GM21526 (cell line): ENCODE measurements around the gene PRKCSH.
"Not testable (repeated sequence)": the region's sequence is repeated elsewhere in the genome, so short reads cannot be mapped to it uniquely, and the experiment has no call there.

Experiments
- ATAC-seq: cut with Tn5 transposase; IDR thresholded peaks from one replicate; pipeline ENCODE4 v1.9.1; 2021; ENCODE audit warnings: moderate library complexity; ENCODE audit not compliant: unreplicated experiment, low FRiP score

PRKCSH gene

GRCh38 chr19:11448410-11448809 lies 13.0 kb downstream of the PRKCSH start:
- ATAC-seq, result no peak

- ATAC-seq, result no peak
Measured at GRCh38 chr19:11448923-11449554, 13.6 kb downstream of the PRKCSH start.

- ATAC-seq, result no peak
Measured at GRCh38 chr19:11450570-11451326, 15.3 kb downstream of the PRKCSH start.

GRCh38 chr19:11451327-11451870 lies 16.0 kb downstream of the PRKCSH start:
- ATAC-seq, result no peak

- ATAC-seq, result no peak
Measured at GRCh38 chr19:11451871-11452619, 16.6 kb downstream of the PRKCSH start.

- ATAC-seq, result no peak
Measured at GRCh38 chr19:11452620-11453310, 17.3 kb downstream of the PRKCSH start.

GRCh38 chr19:11453468-11454341 lies 18.3 kb downstream of the PRKCSH start:
- no peak for ATAC-seq

GRCh38 chr19:11455233-11455554 lies 19.8 kb downstream of the PRKCSH start:
- not testable (repeated sequence) for ATAC-seq

GRCh38 chr19:11456659-11457058 lies 21.2 kb downstream of the PRKCSH start:
- ATAC-seq, result no peak

- no peak for ATAC-seq
Measured at GRCh38 chr19:11457115-11457514, 21.7 kb downstream of the PRKCSH start.

- ATAC-seq, result no peak
Measured at GRCh38 chr19:11457831-11458230, 22.4 kb downstream of the PRKCSH start.

- no peak for ATAC-seq
Measured at GRCh38 chr19:11458236-11458900, 22.9 kb downstream of the PRKCSH start.

GRCh38 chr19:11458912-11459311 lies 23.5 kb downstream of the PRKCSH start:
- not testable (repeated sequence) for ATAC-seq

GRCh38 chr19:11460207-11460606 lies 24.8 kb downstream of the PRKCSH start:
- ATAC-seq, result no peak

- no peak for ATAC-seq
Measured at GRCh38 chr19:11461453-11461852, 26.0 kb downstream of the PRKCSH start.

GRCh38 chr19:11463391-11463790 lies 28.0 kb downstream of the PRKCSH start:
- no peak for ATAC-seq

GRCh38 chr19:11464333-11465265 lies 29.2 kb downstream of the PRKCSH start:
- no peak for ATAC-seq

GRCh38 chr19:11465600-11465999 lies 30.2 kb downstream of the PRKCSH start:
- no peak for ATAC-seq
